Measurements from ENCODE around the gene DHX35.

DHX35 gene

GRCh38 chr20:39010496-39010895, 48.4 kb downstream of the DHX35 start (continued):
- TF ChIP-seq POU6F1 (CRISPR knock-in tag; IDR thresholded peaks at IDR 0.05; ENCODE audit: borderline replicate concordance, low read depth) (no peak), TCF4 (CRISPR knock-in tag; IDR thresholded peaks at IDR 0.05; ENCODE audit: borderline replicate concordance) (no peak), ZC3H10 (CRISPR knock-in tag; IDR thresholded peaks at IDR 0.05) (no peak), ESRRG (CRISPR knock-in tag; IDR thresholded peaks at IDR 0.05) (no peak), ZFP30 (CRISPR knock-in tag; IDR thresholded peaks at IDR 0.05) (no peak), BACH2 (CRISPR knock-in tag; IDR thresholded peaks at IDR 0.05; ENCODE audit: borderline replicate concordance) (no peak), PPARA (CRISPR knock-in tag; IDR thresholded peaks at IDR 0.05; ENCODE audit: borderline replicate concordance) (no peak)

- TF ChIP-seq CSRNP3 (CRISPR knock-in tag; IDR thresholded peaks at IDR 0.05) = no peak
- no peak for TF ChIP-seq GLIS3 (CRISPR knock-in tag; IDR thresholded peaks at IDR 0.05)
- no peak for TF ChIP-seq TSHZ2 (CRISPR knock-in tag; IDR thresholded peaks at IDR 0.05)
- no peak for TF ChIP-seq PATZ1 (CRISPR knock-in tag; IDR thresholded peaks at IDR 0.05; ENCODE audit: borderline replicate concordance)
- TF ChIP-seq ZNF565 (CRISPR knock-in tag; conservative IDR thresholded peaks at IDR 0.05; ENCODE audit: low read depth) = no peak
- TF ChIP-seq TCF4 (CRISPR knock-in tag; IDR thresholded peaks at IDR 0.05; ENCODE audit: borderline replicate concordance) = no peak
- TF ChIP-seq ZFP30 (CRISPR knock-in tag; IDR thresholded peaks at IDR 0.05) = no peak
- TF ChIP-seq TOX (CRISPR knock-in tag; IDR thresholded peaks at IDR 0.05; ENCODE audit: borderline replicate concordance) = no peak
- no peak for TF ChIP-seq ZFP3 (CRISPR knock-in tag; IDR thresholded peaks at IDR 0.05)
- no peak for TF ChIP-seq ISL1 (CRISPR knock-in tag; IDR thresholded peaks at IDR 0.05)
- no peak for TF ChIP-seq ZNF8 (CRISPR knock-in tag; IDR thresholded peaks at IDR 0.05)
- no peak for TF ChIP-seq RARB (CRISPR knock-in tag; IDR thresholded peaks at IDR 0.05)
- no peak for TF ChIP-seq CREB5 (CRISPR knock-in tag; IDR thresholded peaks at IDR 0.05; ENCODE audit: low read depth)
- no peak for TF ChIP-seq ARNTL (CRISPR knock-in tag; IDR thresholded peaks at IDR 0.05; ENCODE audit: borderline replicate concordance, low read depth)
- no peak for TF ChIP-seq ZNF70 (CRISPR knock-in tag; IDR thresholded peaks at IDR 0.05)
- TF ChIP-seq BACH2 (CRISPR knock-in tag; IDR thresholded peaks at IDR 0.05; ENCODE audit: borderline replicate concordance) = no peak
- TF ChIP-seq ZC3H10 (CRISPR knock-in tag; IDR thresholded peaks at IDR 0.05) = no peak
- no peak for TF ChIP-seq ESRRG (CRISPR knock-in tag; IDR thresholded peaks at IDR 0.05)
- TF ChIP-seq CSDC2 (CRISPR knock-in tag; IDR thresholded peaks at IDR 0.05) = no peak
- TF ChIP-seq SNAI2 (CRISPR knock-in tag; IDR thresholded peaks at IDR 0.05) = no peak
- ATAC-seq = no peak
Measured at GRCh38 chr20:39013662-39014109, 51.5 kb downstream of the DHX35 start.

GRCh38 chr20:39016041-39016440, 53.9 kb downstream of the DHX35 start:
- ATAC-seq = no peak
- no peak for TF ChIP-seq TCF4 (CRISPR knock-in tag; IDR thresholded peaks at IDR 0.05; ENCODE audit: borderline replicate concordance)
- TF ChIP-seq ZNF70 (CRISPR knock-in tag; IDR thresholded peaks at IDR 0.05) = no peak
- TF ChIP-seq PPARA (CRISPR knock-in tag; IDR thresholded peaks at IDR 0.05; ENCODE audit: borderline replicate concordance) = no peak
- TF ChIP-seq CSRNP3 (CRISPR knock-in tag; IDR thresholded peaks at IDR 0.05) = no peak
- no peak for TF ChIP-seq GLIS3 (CRISPR knock-in tag; IDR thresholded peaks at IDR 0.05)
- no peak for TF ChIP-seq PATZ1 (CRISPR knock-in tag; IDR thresholded peaks at IDR 0.05; ENCODE audit: borderline replicate concordance)
- TF ChIP-seq TSHZ2 (CRISPR knock-in tag; IDR thresholded peaks at IDR 0.05) = no peak
- TF ChIP-seq RARB (CRISPR knock-in tag; IDR thresholded peaks at IDR 0.05) = no peak
